Activated naive CD4-positive, alpha-beta T cell treated with anti-CD3 and anti-CD28 coated beads, Interleukin-2, amount 10 ng/mL, durations not matched to agents 7 days and 5 days (primary cell): ENCODE measurements around the gene PLIN3.

Experiments used
- CTCF ChIA-PET: fragments of 350-600 bp; sonication (Branson Sonifier 250); formaldehyde crosslinking; loops from one replicate; lab custom pipeline; 2021; ENCODE audit warnings: antibody characterized with exemption; lab: Charles Lee
- DNase-seq: peaks from one replicate; pipeline ENCODE4 v3.0.0-alpha.2; 2020
- H3K27ac Mint-ChIP-seq: one replicate; pipeline ENCODE4 v1.8.0; 2021; ENCODE audit warnings: mild to moderate bottlenecking, moderate library complexity, mixed read lengths
- H3K27me3 Mint-ChIP-seq: one replicate; pipeline ENCODE4 v1.8.0; 2021; ENCODE audit warnings: mild to moderate bottlenecking, mixed read lengths
- H3K36me3 Mint-ChIP-seq: one replicate; pipeline ENCODE4 v1.8.0; 2021; ENCODE audit warnings: mixed read lengths
- H3K4me1 Mint-ChIP-seq: one replicate; pipeline ENCODE4 v1.8.0; 2021; ENCODE audit warnings: mixed read lengths
- H3K4me3 Mint-ChIP-seq: one replicate; pipeline ENCODE4 v1.8.0; 2021; ENCODE audit warnings: mild to moderate bottlenecking, moderate library complexity, mixed read lengths
- H3K9me3 Mint-ChIP-seq: one replicate; pipeline ENCODE4 v1.8.0; 2021; ENCODE audit warnings: mixed read lengths

Gene PLIN3, protein sequence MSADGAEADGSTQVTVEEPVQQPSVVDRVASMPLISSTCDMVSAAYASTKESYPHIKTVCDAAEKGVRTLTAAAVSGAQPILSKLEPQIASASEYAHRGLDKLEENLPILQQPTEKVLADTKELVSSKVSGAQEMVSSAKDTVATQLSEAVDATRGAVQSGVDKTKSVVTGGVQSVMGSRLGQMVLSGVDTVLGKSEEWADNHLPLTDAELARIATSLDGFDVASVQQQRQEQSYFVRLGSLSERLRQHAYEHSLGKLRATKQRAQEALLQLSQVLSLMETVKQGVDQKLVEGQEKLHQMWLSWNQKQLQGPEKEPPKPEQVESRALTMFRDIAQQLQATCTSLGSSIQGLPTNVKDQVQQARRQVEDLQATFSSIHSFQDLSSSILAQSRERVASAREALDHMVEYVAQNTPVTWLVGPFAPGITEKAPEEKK

DNA sequence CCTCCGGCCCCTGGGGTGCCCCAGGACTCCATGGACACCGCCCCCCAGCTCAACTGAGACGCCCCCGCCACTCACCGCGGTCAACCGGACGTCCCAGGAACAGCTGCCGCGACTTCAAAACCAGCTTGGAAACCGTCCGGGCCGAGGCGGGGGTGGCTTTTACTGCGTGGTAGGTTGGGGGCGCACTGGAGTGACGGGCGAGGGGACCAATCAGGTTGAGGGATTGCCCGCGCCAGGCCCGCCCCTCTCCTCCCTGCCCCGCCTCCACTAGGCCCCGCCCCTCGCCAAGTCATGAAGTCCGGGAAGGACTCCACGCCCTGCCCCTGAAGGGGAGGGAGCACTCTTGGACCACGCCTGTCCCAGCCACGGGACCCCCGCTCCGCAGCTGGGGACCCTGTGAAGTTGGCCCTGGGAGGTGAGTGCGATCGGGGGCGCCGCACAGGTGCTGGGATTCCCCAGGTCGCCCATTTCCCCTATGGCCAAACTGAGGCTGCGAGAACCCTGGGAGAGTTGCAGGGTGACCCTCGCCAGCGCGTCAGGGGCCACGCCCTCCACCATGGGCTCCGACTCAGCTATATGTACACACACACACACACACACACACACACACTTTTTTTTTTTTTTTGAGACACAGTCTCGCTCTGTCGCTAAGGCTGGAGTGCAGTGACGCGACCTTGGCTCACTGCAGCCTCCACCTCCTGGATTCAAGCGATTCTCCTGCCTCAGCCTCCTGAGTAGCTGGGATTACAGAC is at the start of gene PLIN3:
Gene PLIN3 (minus strand): TSS at position 134 of the 752 bp plus-strand sequence. CDS start 6,273 bp downstream, outside the sequence.
- peaks cover 30% of the 10 kb centered on the region for H3K4me1 Mint-ChIP-seq

DNA sequence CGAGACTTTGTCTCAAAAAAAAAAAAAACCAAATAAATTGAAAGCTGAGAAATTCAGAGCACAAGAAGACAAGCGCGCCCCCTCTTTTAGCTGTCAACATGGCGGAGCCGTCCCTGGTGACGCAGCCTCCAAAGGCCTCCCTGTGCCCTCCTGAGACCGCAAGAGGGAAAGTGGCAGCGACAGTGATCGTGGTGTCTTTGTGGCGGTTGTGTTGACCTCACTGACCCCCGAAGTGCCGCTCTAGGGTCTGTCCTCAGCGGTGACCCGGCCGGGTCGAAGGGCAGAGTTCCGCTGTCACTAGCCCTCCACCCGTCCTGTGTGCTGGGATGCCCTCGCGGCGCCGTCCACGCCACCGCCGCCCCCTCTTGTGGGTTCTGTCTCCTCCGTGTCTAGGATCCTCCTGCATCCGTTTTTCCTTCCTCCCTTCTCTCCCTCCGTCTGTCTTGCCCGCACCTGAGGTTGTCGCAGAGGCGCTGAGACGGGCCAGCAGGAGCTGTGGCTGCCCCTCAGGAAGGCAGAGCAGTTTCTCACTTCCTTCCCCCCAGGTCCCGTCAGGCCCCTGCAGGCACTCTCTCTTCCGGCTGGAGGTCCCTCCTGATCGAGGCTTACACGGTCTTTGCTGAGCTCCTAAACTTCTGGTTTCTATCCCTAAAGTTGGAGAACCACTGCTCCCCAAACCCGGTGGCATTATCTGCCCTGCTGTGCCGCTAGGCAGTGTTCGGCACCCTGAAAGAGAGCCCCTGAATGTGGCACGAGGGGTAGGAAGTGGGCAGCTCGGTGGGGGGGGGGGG is 49.0 kb upstream of the PLIN3 start:
- CTCF ChIA-PET = interaction anchor here (1.3 to 3.2 kb wide), 3 partner anchors 44 to 284 kb away, joined by 3 to 18 read pairs (median 3); partner anchors contain the start of gene KDM4B
- peak; percentile 62 for DNase-seq
- Mint-ChIP-seq H3K27ac (peak overlapping the region; percentile 98), H3K36me3 (peaks cover 59% of the 10 kb centered on the region), H3K27me3 (no peaks in the 10 kb centered on the region), H3K4me3 (peak overlapping the region; percentile 92), H3K4me1 (peaks cover 62% of the 10 kb centered on the region), H3K9me3 (no peaks in the 10 kb centered on the region)

More for the DNA sequence above, at the start of gene PLIN3:
- Mint-ChIP-seq H3K27me3 (peaks cover 25% of the 10 kb centered on the region), H3K9me3 (no peaks in the 10 kb centered on the region), H3K4me3 (peak within 1 kb of the TSS; percentile 74), H3K36me3 (no peaks in the 10 kb centered on the region), H3K27ac (peak within 1 kb of the TSS; percentile 70)
- peak; percentile 95 for DNase-seq
- CTCF ChIA-PET = interaction anchor here (1.3 to 9.0 kb wide), 5 partner anchors 11 to 162 kb away, joined by 3 to 80 read pairs (median 7); no protein-coding TSS in a partner anchor

DNA sequence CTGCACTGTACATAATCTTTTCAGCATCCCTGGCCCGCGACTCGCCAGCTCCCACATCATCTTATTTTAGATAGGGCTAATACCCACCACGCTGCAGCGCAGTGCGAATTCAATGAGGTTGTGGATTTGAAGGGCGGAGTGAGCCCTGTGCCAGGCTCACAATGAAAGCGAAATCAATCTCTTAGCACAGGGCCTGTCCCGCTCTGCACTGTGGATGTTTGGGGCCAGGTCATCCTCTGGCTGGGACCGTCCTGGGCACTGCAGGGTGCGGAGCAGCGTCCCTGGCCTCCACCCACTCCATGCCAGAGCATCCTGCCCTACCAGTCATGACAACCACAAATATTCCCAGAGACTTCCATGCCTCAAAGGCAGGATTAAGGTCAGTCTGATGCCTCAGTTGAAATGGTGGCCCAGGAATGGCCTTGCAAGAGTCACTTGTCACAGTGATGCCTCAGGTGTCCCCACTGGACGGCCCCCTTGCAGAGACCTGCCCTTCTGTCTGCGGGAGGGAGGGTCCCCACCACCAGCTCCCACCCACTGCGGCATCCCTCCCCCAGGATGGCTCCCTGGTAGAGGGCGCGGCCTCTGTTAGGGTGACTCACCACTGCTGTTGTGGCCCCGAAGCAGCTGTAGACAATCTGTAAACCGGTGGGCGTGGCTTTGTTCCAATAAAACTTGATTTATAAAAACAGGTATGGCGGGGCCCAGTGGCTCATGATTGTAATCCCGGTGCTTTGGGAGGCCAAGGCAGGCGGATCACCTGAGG is 47.5 kb upstream of the PLIN3 start:
- Mint-ChIP-seq H3K4me3 (peak overlapping the region; percentile 92), H3K27ac (peak overlapping the region; percentile 98), H3K36me3 (peaks cover 57% of the 10 kb centered on the region), H3K27me3 (no peaks in the 10 kb centered on the region), H3K9me3 (no peaks in the 10 kb centered on the region), H3K4me1 (peaks cover 65% of the 10 kb centered on the region)
- CTCF ChIA-PET = interaction anchor here (0.6 to 5.9 kb wide), 3 partner anchors 10 to 106 kb away, joined by 3 to 76 read pairs (median 18); no protein-coding TSS in a partner anchor
- DNase-seq = peak; percentile 90

DNA sequence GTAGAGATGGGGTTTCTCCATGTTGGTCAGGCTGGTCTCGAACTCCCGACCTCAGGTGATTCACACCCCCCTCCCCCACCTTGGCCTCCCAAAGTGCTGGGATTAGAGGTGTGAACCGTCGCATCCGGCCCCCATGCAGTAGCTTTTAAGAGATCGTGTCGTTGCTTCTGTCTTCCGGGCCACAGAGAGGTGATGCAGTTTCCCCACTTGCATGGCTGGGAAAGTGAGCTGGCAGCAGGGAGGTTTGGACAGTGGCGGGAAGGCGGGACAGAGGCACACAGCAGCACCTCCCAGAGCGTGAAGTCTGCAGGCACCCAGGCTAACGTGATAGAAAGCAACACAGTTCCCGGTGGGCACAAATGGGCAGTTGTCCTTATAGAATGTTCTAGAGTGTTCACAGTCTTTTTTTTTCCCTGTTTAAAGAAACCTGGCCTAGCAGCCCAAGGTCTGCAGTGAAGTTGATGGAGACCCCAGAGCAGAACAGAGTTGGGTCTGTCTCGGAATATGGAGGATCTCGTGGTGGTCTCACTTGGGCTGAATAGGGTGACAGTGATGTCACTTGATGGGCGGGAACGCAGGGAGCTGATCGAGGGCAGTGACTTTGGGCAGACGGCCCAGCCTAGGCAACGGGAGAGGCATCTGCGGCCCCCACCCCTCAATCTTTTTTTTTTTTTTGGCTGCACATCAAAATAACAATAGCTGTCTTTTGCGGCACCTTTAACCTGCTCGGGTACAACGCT is 46.7 kb upstream of the PLIN3 start:
- peak; percentile 51 for DNase-seq
- CTCF ChIA-PET = interaction anchor here (0.6 to 5.9 kb wide), 5 partner anchors 10 to 105 kb away, joined by 3 to 76 read pairs (median 15); no protein-coding TSS in a partner anchor
- Mint-ChIP-seq H3K27me3 (no peaks in the 10 kb centered on the region), H3K9me3 (no peaks in the 10 kb centered on the region), H3K27ac (peak overlapping the region; percentile 98), H3K36me3 (peaks cover 57% of the 10 kb centered on the region), H3K4me1 (peaks cover 65% of the 10 kb centered on the region), H3K4me3 (peak overlapping the region; percentile 92)

DNA sequence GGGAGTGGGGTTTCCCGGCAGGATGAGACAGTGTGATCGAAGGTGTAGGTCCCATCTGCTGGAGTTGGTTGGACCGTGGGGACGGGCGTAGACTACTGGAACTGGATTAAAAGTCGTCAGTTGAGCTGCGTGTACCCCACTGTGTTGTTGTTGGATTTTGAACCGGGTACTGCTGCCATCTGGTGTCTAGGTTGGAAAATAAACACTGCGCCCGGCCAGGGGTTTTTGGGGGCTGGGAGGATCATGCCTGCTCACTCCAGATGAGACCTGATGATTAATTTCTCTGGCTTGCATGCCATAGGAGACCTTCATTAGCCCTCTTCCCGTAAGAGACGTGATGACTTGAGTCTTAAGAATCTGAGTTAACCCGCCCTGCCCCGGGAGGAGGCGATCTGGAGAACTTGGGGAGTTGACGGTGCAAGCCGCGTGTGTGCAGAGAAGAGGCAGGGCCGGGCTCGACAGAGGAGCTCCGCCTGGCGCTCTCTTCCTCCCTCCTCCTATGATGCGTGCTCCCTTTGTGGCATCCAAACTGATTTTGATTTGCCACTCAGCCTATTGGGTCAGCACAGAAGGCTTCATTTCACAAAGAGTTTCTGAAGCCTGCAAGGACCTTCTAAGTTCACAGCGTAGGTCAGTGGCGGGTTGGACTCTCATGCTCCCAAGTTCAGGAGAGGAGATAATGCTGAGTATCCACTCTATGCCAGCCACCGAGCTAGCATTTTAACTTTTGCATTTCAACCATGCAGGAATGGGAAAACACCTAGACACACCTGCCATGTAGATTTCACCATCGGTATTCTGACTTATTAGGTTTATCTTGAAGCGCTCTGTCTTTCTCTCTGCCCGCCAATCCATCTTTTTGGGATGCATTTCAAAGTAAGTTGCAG is 44.6 kb upstream of the PLIN3 start:
- peaks cover 68% of the 10 kb centered on the region for H3K4me1 Mint-ChIP-seq
- CTCF ChIA-PET = interaction anchor here (0.5 to 5.9 kb wide), 20 partner anchors 9 to 1148 kb away, joined by 3 to 80 read pairs (median 5); partner anchors contain the start of genes ARRDC5, PLIN3 and TICAM1
- H3K27me3 Mint-ChIP-seq = no peaks in the 10 kb centered on the region
- H3K4me3 Mint-ChIP-seq = peak overlapping the region; percentile 85
- DNase-seq = peak; percentile 82
- peak overlapping the region; percentile 98 for H3K27ac Mint-ChIP-seq
- H3K9me3 Mint-ChIP-seq = no peaks in the 10 kb centered on the region
- peaks cover 53% of the 10 kb centered on the region for H3K36me3 Mint-ChIP-seq

DNA sequence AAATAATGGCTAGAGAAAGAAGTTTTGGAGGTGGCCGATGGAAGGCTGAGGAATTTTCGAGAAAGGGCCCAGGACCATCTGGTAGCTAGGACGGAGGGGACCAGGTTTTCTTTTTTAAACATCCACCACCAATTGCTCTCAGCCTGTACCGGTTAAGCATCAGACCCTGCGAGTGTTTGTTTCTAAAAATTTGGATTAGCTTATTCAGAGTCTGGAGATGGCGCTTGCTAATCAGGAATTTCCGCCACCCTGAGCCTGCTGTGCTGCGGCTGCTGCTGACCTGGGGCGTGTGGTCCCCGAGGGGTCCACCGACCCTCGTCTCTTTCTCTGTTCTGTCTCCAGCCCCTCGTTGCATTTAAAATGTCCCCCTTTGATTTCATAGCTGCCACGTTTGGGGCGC is 43.8 kb upstream of the PLIN3 start:
- CTCF ChIA-PET = interaction anchor here (0.6 to 5.9 kb wide), 19 partner anchors 15 to 710 kb away, joined by 3 to 80 read pairs (median 5); partner anchors contain the start of genes PLIN3 and TICAM1
- DNase-seq = no peak
- Mint-ChIP-seq H3K4me3 (peak overlapping the region; percentile 85), H3K27me3 (peaks cover 5% of the 10 kb centered on the region), H3K9me3 (no peaks in the 10 kb centered on the region), H3K36me3 (peaks cover 49% of the 10 kb centered on the region), H3K4me1 (peaks cover 63% of the 10 kb centered on the region), H3K27ac (peak overlapping the region; percentile 98)

DNA sequence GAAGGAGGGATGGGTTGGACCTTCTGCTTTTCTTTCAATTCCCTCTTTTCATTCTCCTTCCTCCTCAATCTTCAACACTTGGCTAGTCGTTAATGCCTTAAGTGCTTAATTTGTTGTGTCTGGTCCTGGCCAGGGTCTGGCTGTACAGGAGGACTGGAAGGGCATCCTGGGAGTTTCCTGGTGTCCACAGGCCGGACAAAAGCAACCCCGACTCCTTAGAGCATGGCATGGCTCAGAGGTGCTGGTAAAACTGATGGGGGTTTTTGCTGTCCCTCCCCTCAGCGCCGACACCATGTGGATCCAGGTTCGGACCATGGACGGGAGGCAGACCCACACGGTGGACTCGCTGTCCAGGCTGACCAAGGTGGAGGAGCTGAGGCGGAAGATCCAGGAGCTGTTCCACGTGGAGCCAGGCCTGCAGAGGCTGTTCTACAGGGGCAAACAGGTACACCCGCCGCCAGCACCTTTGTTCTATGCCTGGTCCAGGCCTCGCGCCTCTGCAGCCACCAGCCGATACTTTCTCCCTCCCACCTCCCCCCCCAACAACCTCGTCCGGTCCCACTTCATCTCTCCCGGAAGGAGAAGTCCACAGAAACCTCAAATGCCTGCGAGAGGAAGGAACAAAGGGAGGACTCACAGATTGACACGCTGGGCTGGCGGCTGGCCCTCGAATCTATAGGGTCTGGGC is 43.3 kb upstream of the PLIN3 start:
- peaks cover 44% of the 10 kb centered on the region for H3K36me3 Mint-ChIP-seq
- peaks cover 5% of the 10 kb centered on the region for H3K27me3 Mint-ChIP-seq
- H3K4me1 Mint-ChIP-seq = peaks cover 59% of the 10 kb centered on the region
- peak; percentile 43 for DNase-seq
- peak overlapping the region; percentile 85 for H3K4me3 Mint-ChIP-seq
- CTCF ChIA-PET = interaction anchor here (0.6 to 5.9 kb wide), 12 partner anchors 16 to 711 kb away, joined by 3 to 80 read pairs (median 6); partner anchors contain the start of genes PLIN3 and TICAM1
- H3K27ac Mint-ChIP-seq = peak overlapping the region; percentile 98
- no peaks in the 10 kb centered on the region for H3K9me3 Mint-ChIP-seq

DNA sequence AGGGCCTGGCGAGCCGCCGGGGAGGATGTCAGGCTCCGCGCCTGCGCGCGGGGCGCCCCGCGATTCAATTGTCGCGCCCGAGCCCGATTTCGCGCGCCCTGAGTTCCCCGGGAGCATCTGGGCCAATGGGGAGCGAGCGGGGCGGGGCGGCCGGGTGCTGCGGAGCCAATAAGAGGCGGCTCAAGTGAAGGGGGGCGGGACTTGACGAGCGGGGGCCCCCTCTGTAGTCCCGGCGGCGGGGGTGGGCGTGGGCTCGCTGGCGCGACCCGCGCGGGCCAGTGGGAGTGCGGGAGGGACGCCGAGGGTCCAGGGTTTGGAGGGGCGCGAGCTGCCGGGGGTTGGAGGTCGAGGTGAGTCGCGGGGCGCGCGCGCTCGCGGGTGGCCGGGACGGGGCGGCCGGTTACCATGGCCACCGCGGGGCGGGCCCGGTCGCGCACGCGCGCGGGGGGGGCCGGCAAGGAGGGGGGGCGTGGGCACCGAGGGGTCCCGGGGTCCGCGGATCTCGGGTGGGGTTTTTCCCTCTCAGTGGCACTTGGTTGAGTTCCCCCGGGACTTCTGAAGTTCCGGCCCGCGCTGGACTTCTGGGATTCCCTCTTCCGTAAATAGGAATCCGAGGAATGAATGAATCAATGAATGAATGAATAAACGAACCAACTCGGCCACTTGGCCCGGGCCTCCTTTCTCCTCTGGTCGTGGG is 42.6 kb upstream of the PLIN3 start:
- Mint-ChIP-seq H3K36me3 (peaks cover 39% of the 10 kb centered on the region), H3K27ac (peak overlapping the region; percentile 98), H3K4me1 (peaks cover 52% of the 10 kb centered on the region), H3K9me3 (no peaks in the 10 kb centered on the region), H3K27me3 (peaks cover 5% of the 10 kb centered on the region), H3K4me3 (peak overlapping the region; percentile 85)
- CTCF ChIA-PET = interaction anchor here (1.1 to 5.9 kb wide), 4 partner anchors 40 to 120 kb away, joined by 3 to 80 read pairs (median 45); partner anchors contain the start of gene PLIN3
- peak; percentile 97 for DNase-seq

DNA sequence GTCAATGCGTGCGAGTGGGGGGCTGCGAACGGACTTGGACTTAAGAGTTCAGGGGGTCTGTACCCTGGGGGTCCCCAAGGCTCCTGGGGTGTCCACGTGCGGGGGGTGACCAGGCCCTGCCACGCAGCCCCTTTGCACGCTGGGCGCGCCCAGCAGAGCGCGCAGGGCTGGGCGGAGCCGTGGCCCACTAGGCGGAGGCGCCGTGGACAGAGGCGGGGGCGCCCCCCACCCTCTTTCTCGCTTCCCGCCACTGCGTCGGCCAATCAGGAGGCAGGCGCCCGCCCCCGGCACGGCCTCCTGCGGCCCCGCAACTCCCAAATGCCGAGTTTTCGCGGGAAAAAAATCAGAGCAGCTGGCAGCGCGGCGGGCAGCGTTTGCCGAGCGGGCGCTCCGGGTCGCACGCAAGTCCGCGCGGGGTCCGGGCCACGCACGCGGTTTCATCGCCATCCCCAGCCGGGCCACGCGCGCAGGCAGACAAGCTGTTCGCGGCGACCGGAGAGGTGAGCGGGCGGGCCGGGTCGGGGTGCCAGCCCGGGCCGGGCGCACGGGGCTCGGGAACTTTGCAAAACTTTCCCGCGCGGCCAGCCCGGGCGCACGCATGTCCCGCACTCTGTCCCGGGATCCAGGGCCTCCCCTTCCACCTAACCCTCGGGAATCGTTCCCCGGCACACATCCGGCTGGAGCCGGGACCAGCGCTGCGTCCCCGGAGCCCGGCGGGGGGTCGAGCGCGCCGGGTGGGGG is 41.9 kb upstream of the PLIN3 start, which contains the start of gene UHRF1:
Gene UHRF1 (plus strand): TSS at position 346 of the 741 bp plus-strand sequence. CDS start 1,385 bp downstream, outside the sequence.
- Mint-ChIP-seq H3K27ac (peak within 1 kb of the TSS; percentile 98), H3K36me3 (peaks cover 34% of the 10 kb centered on the region), H3K27me3 (peaks cover 5% of the 10 kb centered on the region), H3K9me3 (no peaks in the 10 kb centered on the region), H3K4me3 (peak within 1 kb of the TSS; percentile 85), H3K4me1 (peaks cover 45% of the 10 kb centered on the region)
- CTCF ChIA-PET = no interaction called here
- DNase-seq = peak; percentile 76

DNA sequence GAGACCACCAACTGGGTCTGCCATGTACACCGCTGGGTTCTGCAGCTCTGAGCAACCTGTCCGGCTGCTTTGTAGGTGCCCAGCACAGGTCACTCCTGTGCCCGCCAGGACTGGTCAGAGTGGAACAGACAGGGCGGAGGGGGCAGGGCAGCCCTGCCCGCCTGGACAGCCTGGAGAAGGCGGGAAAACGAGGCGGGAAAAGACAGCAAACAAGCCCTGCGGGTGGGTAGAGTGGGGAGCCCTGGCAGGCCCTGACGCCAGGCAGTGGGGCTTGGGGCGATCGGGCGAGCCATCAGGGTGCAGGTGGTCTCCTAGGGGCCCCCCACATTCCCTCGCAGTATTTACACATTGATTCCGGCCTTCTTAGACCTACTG is 41.3 kb upstream of the PLIN3 start:
- H3K4me1 Mint-ChIP-seq = peaks cover 39% of the 10 kb centered on the region
- H3K4me3 Mint-ChIP-seq = peak overlapping the region; percentile 50
- CTCF ChIA-PET = interaction anchor here (1.0 kb wide), 1 partner anchor 37 kb away, joined by 3 read pairs; no protein-coding TSS in a partner anchor
- DNase-seq = no peak
- peaks cover 28% of the 10 kb centered on the region for H3K36me3 Mint-ChIP-seq
- no peak overlapping the region for H3K27ac Mint-ChIP-seq
- H3K9me3 Mint-ChIP-seq = no peaks in the 10 kb centered on the region
- peaks cover 5% of the 10 kb centered on the region for H3K27me3 Mint-ChIP-seq
